Lung microvascular endothelial cell (primary cell): ENCODE results near the gene DLX1. TPM values are rescaled to one million over a fixed set of nuclear protein-coding genes. Genes with fewer than 3 reads are reported as not detected.
"Not testable (repeated sequence)": the region's sequence is repeated elsewhere in the genome, so short reads cannot be mapped to it uniquely, and the experiment has no call there.

Experiments used
- DNase-seq, 2 donors: peaks; one replicate each; pipeline versions ENCODE4 v3.0.0 to v3.0.0-alpha.2; 2010; ENCODE audit warnings: low read depth in 2 of 2
- total RNA-seq: library from RNA; depleted of rRNA; stranded (reverse); fragments of >200 nt; gene quantifications from 2 replicates; pipeline ENCODE4 v1.2.1, GENCODE V29; 2014

The DLX1 gene
- total RNA-seq, 1 donor from 2014 or later: not detected

GRCh38 chr2:172063446-172063845 is 21.9 kb upstream of the DLX1 start:
- DNase-seq: no peak

- DNase-seq: no peak
Observed at GRCh38 chr2:172065111-172065510, 20.2 kb upstream of the DLX1 start.

- DNase-seq: no peak
Observed at GRCh38 chr2:172066394-172066886, 18.9 kb upstream of the DLX1 start.

- not testable (repeated sequence) for DNase-seq
Observed at GRCh38 chr2:172067905-172068304, 17.4 kb upstream of the DLX1 start.

- DNase-seq: no peak
Observed at GRCh38 chr2:172070936-172071335, 14.4 kb upstream of the DLX1 start.

DNA sequence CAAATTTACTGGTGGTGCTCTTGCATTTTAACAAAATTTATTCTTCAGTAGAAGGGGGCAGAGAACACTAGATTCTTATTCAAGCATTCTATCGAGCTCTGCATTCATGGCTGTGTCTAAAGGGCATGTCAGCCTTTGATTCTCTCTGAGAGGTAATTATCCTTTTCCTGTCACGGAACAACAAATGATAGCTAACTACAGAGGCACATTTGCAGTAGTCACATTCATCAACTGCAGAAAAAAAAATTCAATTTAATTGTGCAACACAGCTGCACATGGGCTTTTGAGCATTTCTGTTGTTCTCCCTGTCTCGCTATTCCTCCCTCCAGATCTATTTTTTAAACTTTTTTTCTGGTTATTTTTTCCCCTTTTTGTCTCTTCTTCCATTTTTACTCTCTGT is 13.0 kb upstream of the DLX1 start:
- DNase-seq: no peak

- no peak for DNase-seq
Observed at GRCh38 chr2:172072706-172073105, 12.6 kb upstream of the DLX1 start.

- no peak for DNase-seq
Observed at GRCh38 chr2:172073518-172073917, 11.8 kb upstream of the DLX1 start.

- DNase-seq: no peak
Observed at GRCh38 chr2:172074254-172074653, 11.1 kb upstream of the DLX1 start.

GRCh38 chr2:172079416-172079815 is 5.9 kb upstream of the DLX1 start:
- DNase-seq: no peak

GRCh38 chr2:172079838-172080640 is 5.3 kb upstream of the DLX1 start:
- DNase-seq: no peak

GRCh38 chr2:172080641-172081220 is 4.6 kb upstream of the DLX1 start:
- DNase-seq: no peak

DNA sequence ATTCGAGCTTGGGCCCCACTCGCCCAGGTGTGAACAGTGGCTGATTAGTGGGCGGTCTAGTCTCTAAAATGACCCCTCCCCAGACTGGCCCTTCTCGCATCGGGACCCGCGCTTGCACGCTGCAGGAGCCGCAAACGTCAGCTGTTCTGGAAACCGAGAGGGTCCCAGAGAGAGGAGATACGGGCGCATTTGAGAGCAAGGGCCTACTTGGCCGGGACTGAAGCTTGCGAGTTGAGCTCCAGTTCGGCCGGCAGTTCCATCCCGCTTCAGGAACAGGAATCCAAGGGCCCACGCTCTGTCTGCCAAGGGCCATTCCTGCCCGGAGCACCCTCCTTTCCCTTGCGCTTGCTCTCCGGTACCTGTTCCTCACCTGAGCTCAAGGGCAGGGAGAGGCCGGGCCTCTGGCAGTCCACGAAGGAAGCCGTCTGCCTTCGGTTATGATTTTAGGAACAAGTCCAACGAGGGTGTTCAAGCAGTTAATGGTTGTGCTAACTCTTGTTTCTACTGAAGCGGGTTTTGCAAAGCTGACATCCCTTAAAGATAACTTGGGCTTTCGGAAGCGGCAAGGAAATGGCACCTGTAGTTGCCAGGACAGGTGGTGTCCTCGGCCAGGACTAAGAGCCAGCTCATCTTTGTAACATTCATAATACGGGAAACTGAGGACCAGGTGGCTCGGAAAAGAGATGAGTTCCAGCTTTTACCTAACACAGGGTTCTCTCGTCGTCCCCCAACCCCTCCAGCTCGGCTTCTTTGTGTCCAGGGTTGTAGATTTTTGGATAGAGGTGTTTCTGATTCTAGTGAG is 3.9 kb upstream of the DLX1 start:
- no peak for DNase-seq

DNA sequence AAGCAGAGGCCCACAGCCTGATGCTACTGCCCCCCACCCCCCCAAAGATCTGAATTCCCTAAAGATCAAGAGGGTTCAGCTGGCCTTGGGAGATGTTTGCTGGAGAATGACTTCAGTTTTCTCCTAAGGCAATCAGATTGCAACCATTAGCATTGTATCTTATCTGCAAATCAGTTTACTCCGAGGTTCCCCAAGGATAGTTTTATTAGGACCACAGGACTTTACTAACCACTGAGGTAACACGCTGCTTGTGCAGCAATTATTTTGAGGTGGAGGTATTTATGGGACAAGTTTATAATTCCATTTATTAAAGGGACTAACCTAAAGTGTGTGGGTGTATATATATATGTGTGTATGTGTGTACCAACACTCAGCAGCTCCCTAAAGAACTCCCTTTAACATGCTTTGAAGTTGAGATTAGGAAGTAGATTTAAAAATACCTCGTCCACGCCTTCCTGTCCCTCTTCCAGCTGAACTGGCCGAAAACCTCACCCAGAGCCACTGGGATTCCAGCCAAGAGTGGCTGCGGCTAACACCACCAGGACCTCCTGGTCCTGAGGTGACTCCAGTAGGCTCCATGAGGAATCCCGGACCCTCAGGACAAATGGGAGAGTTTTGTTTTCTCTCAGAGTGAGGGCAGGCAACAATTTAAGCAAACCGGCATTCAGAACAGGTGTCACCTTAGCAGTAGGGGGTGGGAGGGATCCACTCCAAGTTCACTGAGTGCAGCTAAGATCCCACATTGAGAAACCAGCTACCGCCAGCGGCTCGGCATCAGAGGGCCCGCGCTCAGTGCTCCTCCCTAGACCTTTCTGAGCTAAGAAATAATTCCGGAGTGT is 3.0 kb upstream of the DLX1 start:
- DNase-seq: no peak

DNA sequence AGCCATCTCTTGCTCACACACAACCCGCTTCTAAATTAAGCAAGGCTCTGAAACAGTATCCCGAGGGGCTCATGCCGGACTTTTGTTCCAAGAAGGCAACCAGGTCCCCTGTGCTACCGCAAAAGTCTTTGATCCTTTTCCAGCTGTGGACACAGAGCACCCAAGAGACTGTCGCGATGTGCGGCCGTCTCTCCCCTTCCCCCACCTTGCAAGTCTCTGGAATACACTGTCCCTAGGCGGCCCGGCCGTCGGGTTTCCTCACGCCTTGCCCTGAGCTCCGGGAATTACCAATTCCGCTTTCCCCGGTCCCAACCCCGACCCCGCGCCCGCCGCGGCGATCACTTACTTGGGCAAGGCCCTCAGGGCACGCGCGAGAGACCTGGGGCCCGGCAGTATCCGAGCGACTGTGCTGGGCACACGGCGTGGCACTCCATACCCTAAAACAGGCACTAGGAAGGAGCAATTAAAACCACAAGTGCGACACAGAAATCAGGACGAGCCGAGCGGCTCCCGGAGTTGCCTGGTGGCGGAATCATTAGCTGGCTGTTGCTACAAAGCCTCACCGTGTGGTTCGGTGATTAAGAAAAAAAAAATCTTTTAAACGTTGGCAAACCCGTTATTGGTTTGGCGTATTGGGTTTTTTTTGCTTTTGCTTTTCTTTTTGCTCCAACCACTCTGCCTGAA is 2.2 kb upstream of the DLX1 start:
- DNase-seq: no peak

DNA sequence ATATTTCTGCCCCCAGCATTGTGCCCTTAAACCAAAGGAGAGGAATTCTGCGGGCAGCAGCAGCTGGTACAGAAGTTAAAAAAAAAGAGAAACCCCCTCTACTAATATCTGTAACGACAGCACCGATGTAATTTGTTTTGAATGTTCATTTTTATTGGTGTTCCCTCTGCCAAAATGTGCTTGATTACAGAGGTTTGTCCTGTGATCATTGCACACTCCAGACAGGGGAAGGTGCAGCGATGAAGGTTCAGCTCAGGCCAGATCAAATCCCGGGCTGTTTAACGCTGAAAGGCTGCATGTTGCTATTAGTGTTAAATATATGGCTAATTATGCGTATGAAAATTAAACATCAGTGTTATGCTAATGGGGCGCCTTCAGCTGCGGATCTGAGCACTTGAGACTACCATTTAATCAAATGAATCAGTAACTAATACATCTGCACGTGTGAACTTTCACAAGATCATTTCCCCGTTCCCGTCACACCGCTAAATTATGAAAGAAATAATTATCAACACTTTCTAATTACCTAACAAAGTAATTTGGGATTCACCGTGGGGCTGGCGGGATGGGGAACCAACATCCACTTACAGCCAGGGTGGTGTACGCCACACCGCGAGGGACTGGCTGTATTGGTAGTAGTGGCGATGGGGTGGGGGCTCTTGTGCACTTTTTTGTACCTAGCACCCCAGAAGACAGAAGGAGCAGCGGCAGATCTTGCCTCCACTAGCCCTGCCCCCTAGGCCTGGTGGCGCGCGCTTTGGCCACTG is 1.5 kb upstream of the DLX1 start:
- no peak for DNase-seq

DNA sequence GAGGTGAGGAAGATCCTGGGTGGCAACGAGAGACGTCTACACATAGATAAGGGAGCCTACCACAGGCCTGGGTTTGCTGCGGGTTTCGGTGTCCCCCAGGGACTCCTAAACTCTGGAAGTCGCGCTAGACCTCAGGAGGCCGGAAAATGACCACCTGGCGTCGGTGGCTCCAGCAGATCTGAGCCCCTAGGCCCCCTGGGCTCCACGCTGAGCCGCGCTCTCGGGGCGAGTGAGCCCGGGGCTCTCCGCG is 987 bp upstream of the DLX1 start:
- DNase-seq: no peak

DNA sequence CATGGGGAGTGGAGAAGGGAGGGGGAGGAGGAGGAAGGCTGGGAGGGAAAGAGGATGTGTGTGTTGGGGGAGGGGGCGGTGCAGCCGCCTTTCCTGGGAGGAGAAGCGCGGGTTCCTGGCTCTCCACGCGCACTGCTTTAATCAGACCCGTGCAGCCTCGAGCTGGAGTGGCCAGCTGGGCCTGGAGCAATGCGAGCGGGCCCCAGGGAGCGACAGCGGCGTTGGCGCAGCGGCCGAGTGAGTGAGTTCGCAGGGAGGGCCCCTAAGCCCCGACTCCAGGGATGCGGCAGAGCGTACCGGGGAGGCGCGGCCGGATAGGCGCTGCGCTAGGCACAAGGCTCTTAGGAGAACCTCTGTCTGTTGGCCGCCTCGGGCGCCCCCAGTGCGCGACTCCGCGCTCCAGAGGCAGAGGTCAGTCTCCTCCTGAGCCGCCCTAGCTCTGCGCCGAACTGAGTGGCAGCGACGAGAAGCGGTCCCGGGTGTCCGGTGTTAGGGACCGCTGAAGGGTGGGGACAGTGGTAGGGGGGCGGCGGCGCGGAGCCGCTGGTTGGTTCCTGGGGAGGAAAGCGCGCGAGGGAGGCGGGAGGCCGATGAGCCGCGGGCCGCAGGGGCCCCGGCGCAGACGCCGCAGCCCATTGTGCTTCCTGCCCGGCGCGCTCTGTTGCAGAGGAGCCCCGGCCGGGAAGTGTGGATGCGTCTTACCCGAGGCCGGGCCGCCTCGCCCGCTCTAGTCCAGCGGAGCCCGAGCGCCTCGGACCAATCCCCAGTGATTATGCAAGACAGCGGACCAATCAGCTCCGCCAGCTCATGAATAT is 455 bp upstream of the DLX1 start:
- DNase-seq: peak; percentile 81 to 93
